Caco-2 (cell line): Measurements from ENCODE around the gene BASP1. TPM values are rescaled to one million over a fixed set of nuclear protein-coding genes. Genes with fewer than 3 reads are reported as not detected.

Experiments used
- BruUV-seq: library from RNA; stranded (reverse); fragments of 400-500 nt; replicated peaks from 2 replicates; lab custom pipeline; 2021; lab: Mats Ljungman, UMichigan
- CTCF ChIA-PET: fragments of 300-600 bp; sonication (Branson Sonifier 250); formaldehyde crosslinking; loops from one replicate; lab custom pipeline; 2022; ENCODE audit warnings: antibody characterized with exemption; lab: Charles Lee
- POLR2A ChIA-PET: fragments of 300-600 bp; sonication (Branson Sonifier 250); formaldehyde crosslinking; loops from one replicate; lab custom pipeline; 2022; ENCODE audit warnings: antibody characterized with exemption; lab: Charles Lee
- DNase-seq, 2 experiments: peaks; one replicate each; pipeline versions ENCODE4 v3.0.0 to v3.0.0-alpha.2; 2020 to 2022
- H3K27me3 ChIP-seq: replicated peaks from 2 replicates; pipeline ENCODE4 v1.6.0; 2011; ENCODE audit warnings: low read length; ENCODE audit not compliant: control insufficient read depth, insufficient read depth
- H3K36me3 ChIP-seq: 2 replicates; pipeline ENCODE4 v1.5.1; 2011; ENCODE audit warnings: low read length; ENCODE audit not compliant: control insufficient read depth, insufficient read depth
- H3K4me1 ChIP-seq: fragments of 250-450 bp; sonication (Bioruptor Pico); 2 replicates; pipeline ENCODE4 v1.5.1; 2020; ENCODE audit warnings: mild to moderate bottlenecking
- H3K4me3 ChIP-seq: 2 replicates; pipeline ENCODE4 v1.5.1; 2011; ENCODE audit warnings: low read depth, mild to moderate bottlenecking, control low read depth, low read length
- H3K9me3 ChIP-seq: fragments of 250-450 bp; sonication (Bioruptor Pico); 2 replicates; pipeline ENCODE4 v1.5.1; 2020; ENCODE audit warnings: mild to moderate bottlenecking, moderate library complexity
- H3K27ac Mint-ChIP-seq: one replicate; pipeline ENCODE4 v1.8.0; 2022; ENCODE audit warnings: mixed read lengths; ENCODE audit not compliant: unreplicated experiment
- H3K27me3 Mint-ChIP-seq: one replicate; pipeline ENCODE4 v1.8.0; 2022; ENCODE audit warnings: mixed read lengths; ENCODE audit not compliant: insufficient read depth, unreplicated experiment
- H3K36me3 Mint-ChIP-seq: one replicate; pipeline ENCODE4 v1.8.0; 2022; ENCODE audit warnings: mild to moderate bottlenecking, mixed read lengths; ENCODE audit not compliant: insufficient read depth, unreplicated experiment
- H3K4me1 Mint-ChIP-seq: one replicate; pipeline ENCODE4 v1.8.0; 2022; ENCODE audit warnings: low read depth, mixed read lengths; ENCODE audit not compliant: unreplicated experiment
- H3K4me3 Mint-ChIP-seq: one replicate; pipeline ENCODE4 v1.8.0; 2022; ENCODE audit warnings: mild to moderate bottlenecking, moderate library complexity, mixed read lengths; ENCODE audit not compliant: unreplicated experiment
- H3K9me3 Mint-ChIP-seq: one replicate; pipeline ENCODE4 v1.8.0; 2022; ENCODE audit warnings: mixed read lengths; ENCODE audit not compliant: unreplicated experiment
- CTCF ChIP-seq, 2 experiments: fragments of 200-600 bp in 1 of 2; IDR thresholded peaks; 1 replicate in 1 of 2; 2 replicates in 1 of 2; pipeline versions ENCODE4 v1.5.1 to v1.8.0; 2011 to 2022; ENCODE audit warnings: antibody characterized with exemption in 1 of 2, control low read depth in 1 of 2, inconsistent platforms in 1 of 2, low read depth in 1 of 2, low read length in 1 of 2, mild to moderate bottlenecking in 1 of 2, moderate library complexity in 1 of 2; ENCODE audit not compliant: insufficient read depth in 1 of 2, severe bottlenecking in 1 of 2, unreplicated experiment in 1 of 2
- intact Hi-C: fragments of 100-400 bp; cut with micrococcal nuclease; formaldehyde crosslinking; loops from one replicate; pipeline ENCODE4 v1.10.0; 2022; ENCODE audit not compliant: unreplicated experiment
- total RNA-seq: library from RNA; stranded (reverse); gene quantifications from 2 replicates; pipeline ENCODE4 v1.2.3, GENCODE V29; 2022

Gene BASP1
- total RNA-seq, 1 experiment from 2014 or later, result 78.1 TPM

DNA sequence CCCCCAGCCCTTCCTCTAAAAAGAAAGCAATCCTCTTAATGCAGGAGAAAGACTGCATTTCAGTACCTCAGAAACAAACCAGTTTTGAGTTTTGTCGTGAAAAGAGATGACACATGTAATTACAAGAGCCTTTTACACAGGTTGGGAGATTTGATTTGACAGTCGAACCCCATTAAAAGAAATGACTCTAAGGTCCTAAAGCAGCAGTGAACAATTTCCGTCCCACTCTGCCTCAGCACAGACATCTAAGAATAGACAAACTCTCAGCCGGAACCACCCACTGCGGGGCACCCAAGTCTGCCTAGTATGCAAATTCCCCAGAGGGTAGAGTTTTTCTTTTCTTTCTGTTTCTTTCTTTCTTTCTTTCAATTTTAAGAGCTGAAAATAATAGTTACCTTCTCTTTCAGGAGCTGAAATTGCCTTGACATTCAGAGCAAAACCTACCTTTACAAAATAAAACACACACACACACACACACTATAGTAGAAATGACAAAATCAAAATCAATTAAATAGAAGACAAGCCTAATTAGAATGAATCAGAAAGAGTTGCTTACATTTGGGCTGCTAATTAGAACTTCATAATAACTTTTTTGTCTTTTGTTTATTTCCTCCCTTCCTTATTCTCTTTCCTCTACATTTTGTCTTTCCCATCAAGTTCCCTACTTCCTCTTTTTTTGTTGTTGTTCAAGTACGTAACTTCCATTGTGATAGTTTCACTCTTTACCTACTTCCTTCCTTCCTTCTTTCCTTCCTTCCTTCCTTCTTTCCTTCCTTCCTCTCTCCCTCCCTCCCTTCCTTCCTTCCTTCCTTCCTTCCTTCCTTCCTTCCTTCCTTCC is 65.1 kb downstream of the BASP1 start:
- POLR2A ChIA-PET, result no interaction called here
- DNase-seq, result no peak
- no peaks in the 10 kb centered on the region for H3K9me3 ChIP-seq
- Mint-ChIP-seq H3K27me3 (no peaks in the 10 kb centered on the region), H3K4me3 (no peak overlapping the region), H3K27ac (no peak overlapping the region), H3K9me3 (peaks cover 2% of the 10 kb centered on the region), H3K4me1 (no peaks in the 10 kb centered on the region), H3K36me3 (peaks cover 13% of the 10 kb centered on the region)
- BruUV-seq, result no TSS peak
- no peaks in the 10 kb centered on the region for H3K36me3 ChIP-seq
- TF ChIP-seq CTCF (IDR thresholded peaks at IDR 0.05; ENCODE audit: insufficient read depth in 1 of 2, low read depth in 1 of 2, low read length in 1 of 2, severe bottlenecking in 1 of 2, unreplicated experiment in 1 of 2), result no peak
- H3K27me3 ChIP-seq, result no peaks in the 10 kb centered on the region
- CTCF ChIA-PET, result interaction anchor here (0.7 kb wide), 1 partner anchor 20 kb away, joined by 6 read pairs; no protein-coding TSS in a partner anchor
- intact Hi-C loops, result no loop called here
- no peak overlapping the region for H3K4me3 ChIP-seq
- no peaks in the 10 kb centered on the region for H3K4me1 ChIP-seq

DNA sequence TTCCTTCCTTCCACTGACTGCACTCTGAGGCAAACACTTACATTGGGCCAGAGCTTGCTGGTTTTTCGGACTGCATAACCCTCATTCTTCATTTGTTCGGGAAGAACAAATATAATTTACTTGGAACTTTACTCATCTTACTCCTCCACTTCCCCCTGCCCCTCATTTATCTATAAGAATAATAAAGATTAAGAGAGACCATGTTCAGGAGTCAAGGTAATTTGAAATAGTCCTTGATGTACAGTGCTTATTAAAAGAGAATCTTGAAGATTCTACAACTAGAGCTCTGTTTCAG is 65.6 kb downstream of the BASP1 start:
- peaks cover 13% of the 10 kb centered on the region for H3K36me3 Mint-ChIP-seq
- CTCF ChIA-PET, result interaction anchor here (0.7 kb wide), 1 partner anchor 19 kb away, joined by 6 read pairs; no protein-coding TSS in a partner anchor
- H3K27ac Mint-ChIP-seq, result no peak overlapping the region
- no peak overlapping the region for H3K4me3 Mint-ChIP-seq
- POLR2A ChIA-PET, result no interaction called here
- Histone ChIP-seq H3K36me3 (no peaks in the 10 kb centered on the region), H3K27me3 (no peaks in the 10 kb centered on the region), H3K9me3 (0 out of 2 replicates have a peak, but pooled peaks cover under 1% of the 10 kb centered on the region), H3K4me3 (no peak overlapping the region), H3K4me1 (no peaks in the 10 kb centered on the region)
- H3K9me3 Mint-ChIP-seq, result peaks cover 8% of the 10 kb centered on the region
- intact Hi-C loops, result no loop called here
- H3K4me1 Mint-ChIP-seq, result peaks cover 2% of the 10 kb centered on the region
- no TSS peak for BruUV-seq
- no peak for DNase-seq
- no peak for TF ChIP-seq CTCF (IDR thresholded peaks at IDR 0.05; ENCODE audit: insufficient read depth in 1 of 2, low read depth in 1 of 2, low read length in 1 of 2, severe bottlenecking in 1 of 2, unreplicated experiment in 1 of 2)
- H3K27me3 Mint-ChIP-seq, result no peaks in the 10 kb centered on the region

- Histone ChIP-seq H3K36me3 (no peaks in the 10 kb centered on the region), H3K4me1 (peaks cover 16% of the 10 kb centered on the region), H3K4me3 (no peak overlapping the region), H3K9me3 (peaks cover 3% of the 10 kb centered on the region; the same call in 1 of the 2 replicates), H3K27me3 (no peaks in the 10 kb centered on the region)
- Mint-ChIP-seq H3K27ac (peak overlapping the region; percentile 22), H3K9me3 (peaks cover 15% of the 10 kb centered on the region), H3K27me3 (no peaks in the 10 kb centered on the region), H3K36me3 (peaks cover 15% of the 10 kb centered on the region), H3K4me1 (peaks cover 31% of the 10 kb centered on the region), H3K4me3 (no peak overlapping the region)
- DNase-seq, result no peak
- ChIA-PET CTCF (no interaction called here), POLR2A (no interaction called here)
- no peak for TF ChIP-seq CTCF (IDR thresholded peaks at IDR 0.05; ENCODE audit: insufficient read depth in 1 of 2, low read depth in 1 of 2, low read length in 1 of 2, severe bottlenecking in 1 of 2, unreplicated experiment in 1 of 2)
- BruUV-seq, result no TSS peak
- intact Hi-C loops, result no loop called here
These were observed 70.2 kb downstream of the BASP1 start for GRCh38 chr5:17287501-17288155.
